ENCODE results near the gene FCER2.

FCER2 gene

GRCh38 chr19:7699417-7700401, 2.2 kb downstream of the FCER2 start:
- peak; percentile 82 for DNase-seq

GRCh38 chr19:7699003-7699402, 2.9 kb downstream of the FCER2 start:
- no peak for DNase-seq

- peak; percentile 35 for DNase-seq
These were observed 3.3 kb downstream of the FCER2 start for GRCh38 chr19:7698583-7698982.

- DNase-seq = no peak
These were observed 4.1 kb downstream of the FCER2 start for GRCh38 chr19:7697721-7698287.

GRCh38 chr19:7694499-7694898, 7.4 kb downstream of the FCER2 start:
- no peak for DNase-seq

GRCh38 chr19:7692417-7693088, 9.4 kb downstream of the FCER2 start:
- no peak for DNase-seq

GRCh38 chr19:7691497-7691896, 10.4 kb downstream of the FCER2 start:
- DNase-seq = no peak

- DNase-seq = no peak
These were observed 11.1 kb downstream of the FCER2 start for GRCh38 chr19:7690779-7691258.

GRCh38 chr19:7689165-7689564, 12.8 kb downstream of the FCER2 start:
- no peak for DNase-seq

GRCh38 chr19:7687177-7687576, 14.8 kb downstream of the FCER2 start:
- no peak for DNase-seq

GRCh38 chr19:7685546-7686445, 16.1 kb downstream of the FCER2 start:
- no peak for DNase-seq

- DNase-seq = no peak
These were observed 19.6 kb downstream of the FCER2 start for GRCh38 chr19:7682175-7682855.

- peak; percentile 74 for DNase-seq
These were observed 20.4 kb downstream of the FCER2 start for GRCh38 chr19:7681340-7682174.

- DNase-seq = peak; percentile 92
These were observed 21.2 kb downstream of the FCER2 start, which contains the start of gene TRAPPC5 for GRCh38 chr19:7680606-7681339. Gene TRAPPC5, plus strand, starts transcription at chr19:7680833. Its CDS starts 1,421 bp downstream, at chr19:7682254.

- DNase-seq = no peak
These were observed 21.9 kb downstream of the FCER2 start for GRCh38 chr19:7679771-7680605.

GRCh38 chr19:7678971-7679751, 22.8 kb downstream of the FCER2 start:
- DNase-seq = peak; percentile 73

GRCh38 chr19:7677669-7678311, 24.1 kb downstream of the FCER2 start:
- no peak for DNase-seq

- no peak for DNase-seq
These were observed 25.1 kb downstream of the FCER2 start, which contains the start of gene MCEMP1 for GRCh38 chr19:7676854-7677253. Gene MCEMP1, plus strand, starts transcription at chr19:7677090. Its CDS starts 31 bp downstream, at chr19:7677121.

Measured in RPMI8226 (cell line).